ENCODE data around the gene NEUROG2. TPM values are rescaled to one million over a fixed set of nuclear protein-coding genes. Genes with fewer than 3 reads are reported as not detected.

Gene NEUROG2
- polyA plus RNA-seq, 1 donor, result not detected

GRCh38 chr4:112521123-112522023, 5.4 kb upstream of the NEUROG2 start:
- DNase-seq, result no peak

- no peak for DNase-seq
Measured at GRCh38 chr4:112520598-112521122, 4.7 kb upstream of the NEUROG2 start.

GRCh38 chr4:112519689-112520597, 4.0 kb upstream of the NEUROG2 start:
- DNase-seq, result no peak

GRCh38 chr4:112518675-112519074, 2.7 kb upstream of the NEUROG2 start:
- DNase-seq, result no peak

- DNase-seq, result no peak
Measured at GRCh38 chr4:112517911-112518310, 1.9 kb upstream of the NEUROG2 start.

GRCh38 chr4:112517067-112517634, 1.2 kb upstream of the NEUROG2 start:
- no peak for DNase-seq

- no peak for DNase-seq
Measured at GRCh38 chr4:112516471-112517066, 589 bp upstream of the NEUROG2 start.

- peak; percentile 40 for DNase-seq
Measured at GRCh38 chr4:112515198-112516065, 548 bp downstream of the NEUROG2 start.

- no peak for DNase-seq
Measured at GRCh38 chr4:112514647-112515197, 1.3 kb downstream of the NEUROG2 start.

- no peak for DNase-seq
Measured at GRCh38 chr4:112513971-112514646, 1.9 kb downstream of the NEUROG2 start.

- DNase-seq, result no peak
Measured at GRCh38 chr4:112511803-112512118, 4.2 kb downstream of the NEUROG2 start.

GRCh38 chr4:112511093-112511802, 4.7 kb downstream of the NEUROG2 start:
- DNase-seq, result no peak

GRCh38 chr4:112510291-112511092, 5.5 kb downstream of the NEUROG2 start:
- DNase-seq, result no peak

GRCh38 chr4:112509243-112510141, 6.5 kb downstream of the NEUROG2 start:
- DNase-seq, result no peak

- no peak for DNase-seq
Measured at GRCh38 chr4:112508356-112508755, 7.6 kb downstream of the NEUROG2 start.

- no peak for DNase-seq
Measured at GRCh38 chr4:112504807-112505206, 11.2 kb downstream of the NEUROG2 start.

- no peak for DNase-seq
Measured at GRCh38 chr4:112502871-112503270, 13.1 kb downstream of the NEUROG2 start.

- no peak for DNase-seq
Measured at GRCh38 chr4:112492321-112492720, 23.7 kb downstream of the NEUROG2 start.

Data from hindlimb muscle (tissue), 1 donor.